K562 (cell line): ENCODE data around the gene IDH2. TPM values are rescaled to one million over a fixed set of nuclear protein-coding genes. Genes with fewer than 3 reads are reported as not detected.
"Not testable (repeated sequence)": the region's sequence is repeated elsewhere in the genome, so short reads cannot be mapped to it uniquely, and the experiment has no call there.

ENCODE experiments used
- ATAC-seq: fragments of 200-7000 bp; cut with Tn5 transposase; 3 replicates; pipeline ENCODE4 v1.9.1; 2020; ENCODE audit warnings: moderate library complexity
- BruUV-seq: library from RNA; stranded (reverse); fragments of 400-500 nt; replicated peaks from 2 replicates; lab custom pipeline; 2021; lab: Mats Ljungman, UMichigan
- CTCF ChIA-PET: fragments of 300-600 bp; formaldehyde crosslinking; extraction: SDS; loops from one replicate; lab custom pipeline; 2021; ENCODE audit warnings: low intra/inter-chr PET ratio; lab: Yijun Ruan, JAX
- POLR2A ChIA-PET: fragments of 300-600, 350-650 bp; sonication (Branson Sonifier 250); formaldehyde crosslinking; extraction: SDS; loops from one replicate; lab custom pipeline; 2021; ENCODE audit warnings: antibody characterized with exemption, inconsistent platforms; lab: Yijun Ruan, JAX
- DNase-seq, 4 experiments: peaks; one replicate each; pipeline versions ENCODE4 v3.0.0 to v3.0.0-alpha.2; 2011 to 2018; ENCODE audit warnings: low spot score in 3 of 4, mixed read lengths in 3 of 4; ENCODE audit errors: extremely low read depth in 1 of 4
- FAIRE-seq: peaks from 2 replicates; lab custom pipeline; 2011; peaks lifted over from hg19 to GRCh38; lab: Jason Lieb, UNC
- H2AFZ ChIP-seq: 2 replicates; pipeline ENCODE4 v1.6.0; 2011; ENCODE audit warnings: low read depth, low read length, control low read depth, inconsistent platforms
- H3K27ac ChIP-seq: fragments of 200-600 bp; 3 replicates; pipeline ENCODE4 v1.8.0; 2011; ENCODE audit warnings: low read depth, mild to moderate bottlenecking, control low read depth, inconsistent platforms, low read length, moderate library complexity, mixed read lengths; ENCODE audit errors: extremely low read depth
- H3K27me3 ChIP-seq, 2 experiments: fragments of 300-600 bp in 1 of 2; 2 replicates in 1 of 2; 3 replicates in 1 of 2; pipeline versions ENCODE4 v1.6.0 to v1.8.0; 2011; ENCODE audit warnings: inconsistent platforms in 2 of 2, low read length in 2 of 2, mild to moderate bottlenecking in 1 of 2, mixed read lengths in 1 of 2, moderate library complexity in 1 of 2; ENCODE audit not compliant: control insufficient read depth in 2 of 2, insufficient read depth in 2 of 2
- H3K36me3 ChIP-seq: fragments of 300-600 bp; 3 replicates; pipeline ENCODE4 v1.8.0; 2011; ENCODE audit warnings: mild to moderate bottlenecking, low read length, inconsistent platforms; ENCODE audit not compliant: control insufficient read depth, insufficient read depth
- H3K4me1 ChIP-seq, 2 experiments: fragments of 200-600 bp in 1 of 2; replicated peaks in 1 of 2; 2 replicates in 1 of 2; 3 replicates in 1 of 2; pipeline versions ENCODE4 v1.5.1 to v1.8.0; 2011; ENCODE audit warnings: inconsistent platforms in 2 of 2, low read length in 2 of 2, mild to moderate bottlenecking in 1 of 2, mixed read lengths in 1 of 2, moderate library complexity in 1 of 2; ENCODE audit not compliant: control insufficient read depth in 2 of 2, insufficient read depth in 2 of 2
- H3K4me2 ChIP-seq: 2 replicates; pipeline ENCODE4 v1.6.1; 2011; ENCODE audit warnings: low read length, control low read depth, inconsistent platforms, mixed read lengths; ENCODE audit not compliant: insufficient read depth
- H3K4me3 ChIP-seq: fragments of 200-600 bp; sonication (generic), shearing (Covaris generic); 2 replicates; pipeline ENCODE4 v1.5.1; 2016; ENCODE audit warnings: control low read depth, inconsistent platforms
- H3K79me2 ChIP-seq: fragments of 200-600 bp; 3 replicates; pipeline ENCODE4 v1.8.0; 2011; ENCODE audit warnings: low read length, inconsistent platforms; ENCODE audit not compliant: control insufficient read depth, insufficient read depth
- H3K9ac ChIP-seq, 2 experiments: 2 replicates each; pipeline versions ENCODE4 v1.6.0 to v1.6.1; 2011; ENCODE audit warnings: low read depth in 2 of 2, low read length in 2 of 2, control low read depth in 1 of 2, inconsistent platforms in 1 of 2, mild to moderate bottlenecking in 1 of 2, mixed read lengths in 1 of 2; ENCODE audit not compliant: insufficient read depth in 1 of 2
- H3K9me1 ChIP-seq: one replicate; pipeline ENCODE4 v1.6.0; 2011; ENCODE audit warnings: inconsistent platforms, mild to moderate bottlenecking, low read length, moderate library complexity; ENCODE audit not compliant: control insufficient read depth, insufficient read depth
- H3K9me3 ChIP-seq: replicated peaks from 2 replicates; pipeline ENCODE4 v1.5.1; 2011; ENCODE audit warnings: low read depth, low read length, inconsistent platforms; ENCODE audit not compliant: control insufficient read depth, insufficient read depth
- H4K20me1 ChIP-seq: replicated peaks from 2 replicates; pipeline ENCODE4 v1.6.1; 2011; ENCODE audit warnings: low read length, inconsistent platforms, mixed read lengths; ENCODE audit not compliant: control insufficient read depth, insufficient read depth
- RFX1 ChIP-seq: fragments of 450-650 bp; IDR thresholded peaks from 2 replicates; pipeline ENCODE4 v1.6.1; 2016; ENCODE audit warnings: mild to moderate bottlenecking, moderate library complexity
- YY1 ChIP-seq, 3 experiments: IDR thresholded peaks; 2 replicates each; pipeline ENCODE4 v1.6.1; 2011; ENCODE audit warnings: low read length in 2 of 3, mild to moderate bottlenecking in 2 of 3, moderate library complexity in 2 of 3, borderline replicate concordance in 1 of 3, control low read depth in 1 of 3, low read depth in 1 of 3; ENCODE audit not compliant: insufficient read depth in 3 of 3, insufficient replicate concordance in 2 of 3, control insufficient read depth in 1 of 3, insufficient read length in 1 of 3; ENCODE audit errors: extremely low read depth in 1 of 3
- WGBS: fragments of 100-300 bp; shearing (Covaris generic); methylation state at CpG from one replicate; pipeline ENCODE4 v1.1.6; 2016; ENCODE audit warnings: low coverage, mixed read lengths; ENCODE audit not compliant: insufficient coverage; ENCODE audit errors: missing lambda C conversion rate; 5-methylcytosine and 5-hydroxymethylcytosine counted together
- in situ Hi-C: fragments of 300-500 bp; cut with MboI; formaldehyde crosslinking; loops from 4 replicates; pipeline ENCODE4 v1.15.0; 2018; ENCODE audit warnings: inconsistent platforms, mixed read lengths
- intact Hi-C: fragments of 100-400 bp; cut with micrococcal nuclease; formaldehyde crosslinking; loops from 2 replicates; pipeline ENCODE4 v1.14.2; 2022
- polyA plus RNA-seq, 8 experiments: library from polyadenylated mRNA; depleted of rRNA in 4 of 8; stranded (reverse) in 5 of 8; unstranded in 3 of 8; fragments of >200 nt; fragmentation: Nextera tagmentation in 2 of 8; fragmentation: Illumina TruSeq in 1 of 8; extraction: Ambion mirVana in 2 of 8; extraction: Trizol in 1 of 8; gene quantifications; 2 replicates each; pipeline versions ENCODE4 v1.2.1 to v1.2.3, GENCODE V29; 2011 to 2014; ENCODE audit warnings: inconsistent platforms in 1 of 8, missing spikeins in 1 of 8
- total RNA-seq, 7 experiments: library from RNA; depleted of rRNA in 6 of 7; stranded (reverse); fragments of >200 nt in 6 of 7; fragmentation: Illumina TruSeq in 2 of 7; extraction: Trizol in 2 of 7; gene quantifications; 2 replicates each; pipeline versions ENCODE4 v1.2.1 to v1.2.3, GENCODE V29; 2011 to 2021; ENCODE audit warnings: low replicate concordance in 1 of 7
- TF ChIP-seq, protein P1 (sequence below): sonication (generic); formaldehyde crosslinking; IDR thresholded peaks from 2 replicates; pipeline ENCODE4 v1.8.1; 2023; ENCODE audit warnings: mild to moderate bottlenecking, missing genetic modification reagents

The IDH2 gene
- total and polyA plus RNA-seq, 9 of the 15 experiments (the other 6 are each of a cell fraction or from before 2014, with no cell fraction given), result 0.70 to 99.9 (median 59.2) TPM

DNA sequence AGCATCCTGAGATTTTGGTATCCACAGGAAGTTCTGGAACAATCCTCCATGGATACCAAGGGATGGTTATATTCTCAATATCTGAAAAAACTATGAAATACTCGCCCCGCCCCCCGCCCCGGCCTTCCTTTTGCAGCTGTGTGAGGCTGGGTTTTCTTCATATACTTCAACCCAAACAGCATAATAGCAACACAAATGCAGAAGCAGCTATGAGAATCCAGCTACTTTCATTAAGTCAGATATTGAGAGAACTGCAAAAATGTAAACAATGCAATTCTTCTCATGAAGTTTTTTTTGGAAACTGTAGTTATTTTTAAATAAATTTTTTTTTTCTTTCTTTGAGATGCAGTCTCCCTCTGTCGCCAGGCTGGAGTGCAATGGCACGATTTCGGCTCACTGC lies 10.9 kb upstream of the IDH2 start (continued):
- TF ChIP-seq YY1 (IDR thresholded peaks at IDR 0.05; ENCODE audit: borderline replicate concordance in 1 of 3, control insufficient read depth in 1 of 3, extremely low read depth in 1 of 3, insufficient read depth in 3 of 3, insufficient read length in 1 of 3, insufficient replicate concordance in 2 of 3, low read depth in 1 of 3, low read length in 2 of 3) (no peak), RFX1 (no peak)
- TF ChIP-seq, protein P1, sequence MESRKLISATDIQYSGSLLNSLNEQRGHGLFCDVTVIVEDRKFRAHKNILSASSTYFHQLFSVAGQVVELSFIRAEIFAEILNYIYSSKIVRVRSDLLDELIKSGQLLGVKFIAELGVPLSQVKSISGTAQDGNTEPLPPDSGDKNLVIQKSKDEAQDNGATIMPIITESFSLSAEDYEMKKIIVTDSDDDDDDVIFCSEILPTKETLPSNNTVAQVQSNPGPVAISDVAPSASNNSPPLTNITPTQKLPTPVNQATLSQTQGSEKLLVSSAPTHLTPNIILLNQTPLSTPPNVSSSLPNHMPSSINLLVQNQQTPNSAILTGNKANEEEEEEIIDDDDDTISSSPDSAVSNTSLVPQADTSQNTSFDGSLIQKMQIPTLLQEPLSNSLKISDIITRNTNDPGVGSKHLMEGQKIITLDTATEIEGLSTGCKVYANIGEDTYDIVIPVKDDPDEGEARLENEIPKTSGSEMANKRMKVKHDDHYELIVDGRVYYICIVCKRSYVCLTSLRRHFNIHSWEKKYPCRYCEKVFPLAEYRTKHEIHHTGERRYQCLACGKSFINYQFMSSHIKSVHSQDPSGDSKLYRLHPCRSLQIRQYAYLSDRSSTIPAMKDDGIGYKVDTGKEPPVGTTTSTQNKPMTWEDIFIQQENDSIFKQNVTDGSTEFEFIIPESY, result no peak
- TF ChIP-seq, all 486 proteins: peak for 0

- H4K20me1 ChIP-seq, H3K4me2 ChIP-seq, H3K27me3 ChIP-seq, H3K27ac ChIP-seq, H3K9me1 ChIP-seq, H3K4me3 ChIP-seq, POLR2A ChIA-PET, in situ Hi-C loops, intact Hi-C loops, H3K9me3 ChIP-seq, DNase-seq, H3K36me3 ChIP-seq, CTCF ChIA-PET, H3K79me2 ChIP-seq, H3K4me1 ChIP-seq, H3K9ac ChIP-seq, H2AFZ ChIP-seq, ATAC-seq, BruUV-seq: not testable (repeated sequence)
- 0% methylated on average over 2 of the region's 3 CpGs for WGBS
- peak; percentile 56 for FAIRE-seq
These were observed 7.0 kb upstream of the IDH2 start for GRCh38 chr15:90109163-90109751.

GRCh38 chr15:90108038-90108437 lies 5.8 kb upstream of the IDH2 start:
- 75% methylated on average over 5 of the region's 5 CpGs for WGBS
- H3K9ac ChIP-seq, H3K27ac ChIP-seq, ATAC-seq, H3K36me3 ChIP-seq, POLR2A ChIA-PET, H3K9me3 ChIP-seq, H3K4me1 ChIP-seq, H3K27me3 ChIP-seq, H3K79me2 ChIP-seq, intact Hi-C loops, CTCF ChIA-PET, H2AFZ ChIP-seq, DNase-seq, H3K4me3 ChIP-seq, in situ Hi-C loops, FAIRE-seq, H3K4me2 ChIP-seq, H3K9me1 ChIP-seq, H4K20me1 ChIP-seq, BruUV-seq: not testable (repeated sequence)
